LNCAP (cell line): ENCODE results near the gene PHF19.

Experiments
- CTCF ChIP-seq: fragments of 450-650 bp; IDR thresholded peaks from 2 replicates; pipeline ENCODE4 v1.5.1; 2017; ENCODE audit warnings: mild to moderate bottlenecking

The PHF19 gene

GRCh38 chr9:120841930-120842684 is 34.9 kb downstream of the PHF19 start:
- TF ChIP-seq CTCF = no peak

GRCh38 chr9:120839146-120839545 is 37.8 kb downstream of the PHF19 start:
- no peak for TF ChIP-seq CTCF

- no peak for TF ChIP-seq CTCF
Measured at GRCh38 chr9:120837921-120838320, 39.1 kb downstream of the PHF19 start.

GRCh38 chr9:120833325-120833724 is 43.7 kb downstream of the PHF19 start:
- no peak for TF ChIP-seq CTCF

GRCh38 chr9:120832807-120833206 is 44.2 kb downstream of the PHF19 start:
- no peak for TF ChIP-seq CTCF

GRCh38 chr9:120830865-120831264 is 46.1 kb downstream of the PHF19 start:
- no peak for TF ChIP-seq CTCF

- TF ChIP-seq CTCF = no peak
Measured at GRCh38 chr9:120830151-120830550, 46.8 kb downstream of the PHF19 start.

GRCh38 chr9:120829650-120830049 is 47.3 kb downstream of the PHF19 start:
- TF ChIP-seq CTCF = no peak
